Caco-2 (cell line): Measurements from ENCODE around the gene SLC25A17. TPM values are rescaled to one million over a fixed set of nuclear protein-coding genes. Genes with fewer than 3 reads are reported as not detected.
A peak's percentile ranks its signal among the peaks of the same experiment; 100 is the strongest.
"Not testable (repeated sequence)": the region's sequence is repeated elsewhere in the genome, so short reads cannot be mapped to it uniquely, and the experiment has no call there.

ENCODE experiments used
- BruUV-seq: library from RNA; stranded (reverse); fragments of 400-500 nt; replicated peaks from 2 replicates; lab custom pipeline; 2021; lab: Mats Ljungman, UMichigan
- CTCF ChIA-PET: fragments of 300-600 bp; sonication (Branson Sonifier 250); formaldehyde crosslinking; loops from one replicate; lab custom pipeline; 2022; ENCODE audit warnings: antibody characterized with exemption; lab: Charles Lee
- POLR2A ChIA-PET: fragments of 300-600 bp; sonication (Branson Sonifier 250); formaldehyde crosslinking; loops from one replicate; lab custom pipeline; 2022; ENCODE audit warnings: antibody characterized with exemption; lab: Charles Lee
- DNase-seq, 2 experiments: peaks; one replicate each; pipeline versions ENCODE4 v3.0.0 to v3.0.0-alpha.2; 2020 to 2022
- H3K27me3 ChIP-seq: replicated peaks from 2 replicates; pipeline ENCODE4 v1.6.0; 2011; ENCODE audit warnings: low read length; ENCODE audit not compliant: control insufficient read depth, insufficient read depth
- H3K36me3 ChIP-seq: 2 replicates; pipeline ENCODE4 v1.5.1; 2011; ENCODE audit warnings: low read length; ENCODE audit not compliant: control insufficient read depth, insufficient read depth
- H3K4me1 ChIP-seq: fragments of 250-450 bp; sonication (Bioruptor Pico); 2 replicates; pipeline ENCODE4 v1.5.1; 2020; ENCODE audit warnings: mild to moderate bottlenecking
- H3K4me3 ChIP-seq: 2 replicates; pipeline ENCODE4 v1.5.1; 2011; ENCODE audit warnings: low read depth, mild to moderate bottlenecking, control low read depth, low read length
- H3K9me3 ChIP-seq: fragments of 250-450 bp; sonication (Bioruptor Pico); 2 replicates; pipeline ENCODE4 v1.5.1; 2020; ENCODE audit warnings: mild to moderate bottlenecking, moderate library complexity
- H3K27ac Mint-ChIP-seq: one replicate; pipeline ENCODE4 v1.8.0; 2022; ENCODE audit warnings: mixed read lengths; ENCODE audit not compliant: unreplicated experiment
- H3K27me3 Mint-ChIP-seq: one replicate; pipeline ENCODE4 v1.8.0; 2022; ENCODE audit warnings: mixed read lengths; ENCODE audit not compliant: insufficient read depth, unreplicated experiment
- H3K36me3 Mint-ChIP-seq: one replicate; pipeline ENCODE4 v1.8.0; 2022; ENCODE audit warnings: mild to moderate bottlenecking, mixed read lengths; ENCODE audit not compliant: insufficient read depth, unreplicated experiment
- H3K4me1 Mint-ChIP-seq: one replicate; pipeline ENCODE4 v1.8.0; 2022; ENCODE audit warnings: low read depth, mixed read lengths; ENCODE audit not compliant: unreplicated experiment
- H3K4me3 Mint-ChIP-seq: one replicate; pipeline ENCODE4 v1.8.0; 2022; ENCODE audit warnings: mild to moderate bottlenecking, moderate library complexity, mixed read lengths; ENCODE audit not compliant: unreplicated experiment
- H3K9me3 Mint-ChIP-seq: one replicate; pipeline ENCODE4 v1.8.0; 2022; ENCODE audit warnings: mixed read lengths; ENCODE audit not compliant: unreplicated experiment
- intact Hi-C: fragments of 100-400 bp; cut with micrococcal nuclease; formaldehyde crosslinking; loops from one replicate; pipeline ENCODE4 v1.10.0; 2022; ENCODE audit not compliant: unreplicated experiment
- total RNA-seq: library from RNA; stranded (reverse); gene quantifications from 2 replicates; pipeline ENCODE4 v1.2.3, GENCODE V29; 2022
- TF ChIP-seq, protein P1 (sequence below), 2 experiments: fragments of 200-600 bp in 1 of 2; IDR thresholded peaks; 1 replicate in 1 of 2; 2 replicates in 1 of 2; pipeline versions ENCODE4 v1.5.1 to v1.8.0; 2011 to 2022; ENCODE audit warnings: antibody characterized with exemption in 1 of 2, control low read depth in 1 of 2, inconsistent platforms in 1 of 2, low read depth in 1 of 2, low read length in 1 of 2, mild to moderate bottlenecking in 1 of 2, moderate library complexity in 1 of 2; ENCODE audit not compliant: insufficient read depth in 1 of 2, severe bottlenecking in 1 of 2, unreplicated experiment in 1 of 2

Gene SLC25A17
- total RNA-seq, 1 experiment from 2014 or later, result 23.1 TPM

DNA sequence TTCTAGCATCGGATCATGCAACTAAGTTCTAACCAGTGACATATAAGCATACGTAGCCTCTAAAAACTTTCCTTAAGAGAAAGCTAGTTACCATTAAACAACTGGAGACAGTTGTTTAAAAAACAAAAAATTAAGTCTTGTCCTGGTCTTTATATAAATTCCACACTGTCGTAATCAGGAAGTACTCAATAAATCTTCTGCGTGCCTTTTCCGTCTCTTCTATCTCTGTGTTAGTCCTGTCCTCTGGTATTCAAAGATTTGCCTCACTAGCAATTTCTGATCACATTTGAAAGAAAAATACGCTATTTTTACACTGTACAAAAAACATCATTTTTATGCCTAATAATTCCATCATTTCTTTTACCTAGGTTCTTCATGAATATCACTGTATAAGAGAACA lies 10.0 kb upstream of the SLC25A17 start:
- DNase-seq, result no peak
- peak overlapping the region; percentile 29 for H3K27ac Mint-ChIP-seq
- H3K36me3 Mint-ChIP-seq, result peaks cover 79% of the 10 kb centered on the region
- peaks cover 13% of the 10 kb centered on the region for H3K4me1 Mint-ChIP-seq
- no peaks in the 10 kb centered on the region for H3K27me3 Mint-ChIP-seq
- TF ChIP-seq, protein P1, sequence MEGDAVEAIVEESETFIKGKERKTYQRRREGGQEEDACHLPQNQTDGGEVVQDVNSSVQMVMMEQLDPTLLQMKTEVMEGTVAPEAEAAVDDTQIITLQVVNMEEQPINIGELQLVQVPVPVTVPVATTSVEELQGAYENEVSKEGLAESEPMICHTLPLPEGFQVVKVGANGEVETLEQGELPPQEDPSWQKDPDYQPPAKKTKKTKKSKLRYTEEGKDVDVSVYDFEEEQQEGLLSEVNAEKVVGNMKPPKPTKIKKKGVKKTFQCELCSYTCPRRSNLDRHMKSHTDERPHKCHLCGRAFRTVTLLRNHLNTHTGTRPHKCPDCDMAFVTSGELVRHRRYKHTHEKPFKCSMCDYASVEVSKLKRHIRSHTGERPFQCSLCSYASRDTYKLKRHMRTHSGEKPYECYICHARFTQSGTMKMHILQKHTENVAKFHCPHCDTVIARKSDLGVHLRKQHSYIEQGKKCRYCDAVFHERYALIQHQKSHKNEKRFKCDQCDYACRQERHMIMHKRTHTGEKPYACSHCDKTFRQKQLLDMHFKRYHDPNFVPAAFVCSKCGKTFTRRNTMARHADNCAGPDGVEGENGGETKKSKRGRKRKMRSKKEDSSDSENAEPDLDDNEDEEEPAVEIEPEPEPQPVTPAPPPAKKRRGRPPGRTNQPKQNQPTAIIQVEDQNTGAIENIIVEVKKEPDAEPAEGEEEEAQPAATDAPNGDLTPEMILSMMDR (IDR thresholded peaks at IDR 0.05; ENCODE audit: insufficient read depth in 1 of 2, low read depth in 1 of 2, low read length in 1 of 2, severe bottlenecking in 1 of 2, unreplicated experiment in 1 of 2), result no peak
- BruUV-seq, result no TSS peak
- Histone ChIP-seq H3K4me3 (no peak overlapping the region), H3K9me3 (no peaks in the 10 kb centered on the region), H3K27me3 (no peaks in the 10 kb centered on the region), H3K4me1 (peaks cover 29% of the 10 kb centered on the region), H3K36me3 (no peaks in the 10 kb centered on the region)
- no peak overlapping the region for H3K4me3 Mint-ChIP-seq
- ChIA-PET POLR2A (interaction anchor here (0.6 kb wide), 1 partner anchor 114 kb away, joined by 3 read pairs; no protein-coding TSS in a partner anchor), CTCF (no interaction called here)
- no peaks in the 10 kb centered on the region for H3K9me3 Mint-ChIP-seq
- intact Hi-C loops, result no loop called here

DNA sequence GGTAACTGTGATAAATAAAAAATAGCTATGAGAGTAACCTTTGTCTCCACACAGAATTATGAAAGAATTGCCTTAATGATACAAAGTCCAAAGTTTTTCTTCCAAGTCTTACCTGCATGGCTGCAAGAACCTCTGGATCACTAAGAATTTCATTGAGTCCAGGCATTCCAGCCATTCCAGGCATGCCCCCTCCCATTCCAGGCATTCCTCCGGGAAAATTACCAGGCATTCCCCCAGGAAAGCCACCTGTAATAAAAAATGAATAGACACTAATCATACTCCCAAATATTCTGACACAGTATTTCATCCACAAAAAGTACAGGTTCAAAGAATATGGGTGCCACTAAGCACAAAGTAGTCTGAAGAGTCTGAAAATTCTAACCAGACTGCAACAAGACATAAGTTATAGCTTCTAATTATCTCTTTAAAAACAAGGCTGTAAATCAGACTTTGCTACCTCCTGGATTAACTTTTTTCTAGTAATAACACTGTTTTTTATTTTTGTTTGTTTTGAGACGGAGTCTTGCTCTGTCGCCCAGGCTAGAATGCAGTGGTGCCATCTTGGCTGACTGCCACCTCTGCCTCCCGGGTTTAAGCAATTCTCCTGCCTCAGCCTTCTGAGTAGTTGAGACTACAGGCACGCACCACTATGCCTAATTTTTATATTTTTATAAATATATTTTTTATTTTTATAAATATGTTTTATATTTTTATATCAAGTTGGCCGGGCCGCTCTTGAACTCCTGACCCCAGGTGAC lies 8.0 kb upstream of the SLC25A17 start:
- no peaks in the 10 kb centered on the region for H3K27me3 Mint-ChIP-seq
- BruUV-seq, result no TSS peak
- peaks cover 26% of the 10 kb centered on the region for H3K4me1 ChIP-seq
- H3K27me3 ChIP-seq, result no peaks in the 10 kb centered on the region
- TF ChIP-seq, protein P1 (IDR thresholded peaks at IDR 0.05; ENCODE audit: insufficient read depth in 1 of 2, low read depth in 1 of 2, low read length in 1 of 2, severe bottlenecking in 1 of 2, unreplicated experiment in 1 of 2), result no peak
- peak overlapping the region; percentile 48 for H3K4me3 Mint-ChIP-seq
- H3K4me1 Mint-ChIP-seq, result peaks cover 7% of the 10 kb centered on the region
- CTCF ChIA-PET, result no interaction called here
- DNase-seq, result peak; percentile 68 to 79
- no peaks in the 10 kb centered on the region for H3K36me3 ChIP-seq
- H3K9me3 ChIP-seq, result no peaks in the 10 kb centered on the region
- H3K9me3 Mint-ChIP-seq, result no peaks in the 10 kb centered on the region
- peak overlapping the region; percentile 59 for H3K27ac Mint-ChIP-seq
- intact Hi-C loops, result no loop called here
- no peak overlapping the region for H3K4me3 ChIP-seq
- POLR2A ChIA-PET, result no interaction called here
- peaks cover 72% of the 10 kb centered on the region for H3K36me3 Mint-ChIP-seq

DNA sequence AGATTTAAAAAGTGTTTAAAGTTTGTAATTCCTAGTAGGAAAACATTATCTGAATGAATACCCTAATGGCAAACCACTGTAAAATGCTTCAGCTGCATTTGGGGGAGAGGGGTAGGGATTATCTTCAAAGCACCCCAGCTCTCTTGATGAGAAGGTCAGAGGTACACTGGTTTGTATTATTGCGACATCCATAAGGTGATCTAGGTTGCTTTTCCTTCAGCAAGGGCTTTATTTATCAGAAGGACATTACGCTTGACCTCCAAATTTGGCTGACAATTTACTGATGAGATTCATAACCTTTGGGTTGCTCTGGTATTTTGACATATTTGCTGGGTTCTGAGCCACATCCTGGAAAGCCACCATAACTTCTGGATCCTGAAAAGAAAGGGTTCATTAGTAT lies 7.1 kb upstream of the SLC25A17 start:
- H3K9me3 Mint-ChIP-seq, H3K27me3 ChIP-seq, H3K36me3 ChIP-seq, H3K4me3 ChIP-seq, H3K27me3 Mint-ChIP-seq, H3K9me3 ChIP-seq, intact Hi-C loops, H3K4me1 Mint-ChIP-seq, H3K4me3 Mint-ChIP-seq, DNase-seq, POLR2A ChIA-PET, CTCF ChIA-PET: not testable (repeated sequence)
- peaks cover 67% of the 10 kb centered on the region for H3K36me3 Mint-ChIP-seq
- peak overlapping the region; percentile 59 for H3K27ac Mint-ChIP-seq
- H3K4me1 ChIP-seq, result peaks cover 26% of the 10 kb centered on the region
- TSS peak; percentile 91 for BruUV-seq
